Natural killer cell (primary cell): ENCODE results near the gene DTNBP1. TPM values are rescaled to one million over a fixed set of nuclear protein-coding genes. Genes with fewer than 3 reads are reported as not detected.

ENCODE experiments used
- ATAC-seq, 3 donors: fragments of 150-1000 bp in 2 of 3; fragments of 200-7000 bp in 1 of 3; cut with Tn5 transposase; 1 replicate in 1 of 3; 2 replicates in 2 of 3; pipeline ENCODE4 v1.10.0; 2021; ENCODE audit warnings: mild to moderate bottlenecking in 2 of 3, moderate library complexity in 2 of 3
- DNase-seq, 2 donors: peaks; one replicate each; pipeline versions ENCODE4 v3.0.0 to v3.0.0-alpha.2; 2013 to 2021; ENCODE audit warnings: mixed read lengths in 1 of 2
- H3K27ac ChIP-seq: one replicate; pipeline ENCODE4 v1.5.1; 2013; ENCODE audit warnings: mild to moderate bottlenecking, low read length
- H3K27me3 ChIP-seq: one replicate; pipeline ENCODE4 v1.6.1; 2013; ENCODE audit warnings: low read length; ENCODE audit not compliant: control insufficient read depth, insufficient read depth
- H3K36me3 ChIP-seq: one replicate; pipeline ENCODE4 v1.6.1; 2013; ENCODE audit warnings: low read length; ENCODE audit not compliant: control insufficient read depth, insufficient read depth
- H3K4me1 ChIP-seq: one replicate; pipeline ENCODE4 v1.6.1; 2013; ENCODE audit warnings: low read length; ENCODE audit not compliant: control insufficient read depth, insufficient read depth
- H3K4me3 ChIP-seq: one replicate; pipeline ENCODE4 v1.5.1; 2013; ENCODE audit warnings: low read length
- H3K9me3 ChIP-seq: one replicate; pipeline ENCODE4 v1.6.1; 2013; ENCODE audit warnings: low read length; ENCODE audit not compliant: control insufficient read depth, insufficient read depth
- H3K27ac Mint-ChIP-seq, 2 donors: one replicate each; pipeline ENCODE4 v1.8.0; 2022; ENCODE audit warnings: mild to moderate bottlenecking in 2 of 2, mixed read lengths in 2 of 2, moderate library complexity in 1 of 2
- H3K27me3 Mint-ChIP-seq, 2 donors: one replicate each; pipeline ENCODE4 v1.8.0; 2022; ENCODE audit warnings: low read depth in 2 of 2, mixed read lengths in 2 of 2
- H3K36me3 Mint-ChIP-seq: one replicate; pipeline ENCODE4 v1.8.0; 2022; ENCODE audit warnings: mixed read lengths
- H3K4me1 Mint-ChIP-seq, 2 donors: one replicate each; pipeline ENCODE4 v1.8.0; 2022; ENCODE audit warnings: mixed read lengths in 2 of 2
- H3K4me3 Mint-ChIP-seq: one replicate; pipeline ENCODE4 v1.8.0; 2022; ENCODE audit warnings: mild to moderate bottlenecking, moderate library complexity, mixed read lengths
- H3K9me3 Mint-ChIP-seq, 2 donors: one replicate each; pipeline ENCODE4 v1.8.0; 2022; ENCODE audit warnings: mixed read lengths in 2 of 2
- CTCF ChIP-seq: fragments of 200-600 bp; IDR thresholded peaks from one replicate; pipeline ENCODE4 v1.8.0; 2022; ENCODE audit warnings: antibody characterized with exemption
- WGBS: methylation state at CpG from one replicate; pipeline ENCODE4 v1.1.7; 2013; ENCODE audit warnings: missing lambda C conversion rate; ENCODE audit not compliant: insufficient coverage; 5-methylcytosine and 5-hydroxymethylcytosine counted together
- intact Hi-C: fragments of 100-400 bp; cut with micrococcal nuclease; formaldehyde crosslinking; loops from one replicate; pipeline ENCODE4 v1.14.2; 2022
- total RNA-seq, 4 donors: library from RNA; stranded (reverse); fragments of 120-200 nt in 1 of 4; gene quantifications; one replicate each; pipeline versions ENCODE4 v1.2.3 to v1.2.4, GENCODE V29; 2013 to 2022

Gene DTNBP1
- total RNA-seq, 3 donors from 2014 or later (not counting 1 experiment from before 2014, with no cell fraction given) = 31.6 to 42.2 (median 38.4) TPM

DNA sequence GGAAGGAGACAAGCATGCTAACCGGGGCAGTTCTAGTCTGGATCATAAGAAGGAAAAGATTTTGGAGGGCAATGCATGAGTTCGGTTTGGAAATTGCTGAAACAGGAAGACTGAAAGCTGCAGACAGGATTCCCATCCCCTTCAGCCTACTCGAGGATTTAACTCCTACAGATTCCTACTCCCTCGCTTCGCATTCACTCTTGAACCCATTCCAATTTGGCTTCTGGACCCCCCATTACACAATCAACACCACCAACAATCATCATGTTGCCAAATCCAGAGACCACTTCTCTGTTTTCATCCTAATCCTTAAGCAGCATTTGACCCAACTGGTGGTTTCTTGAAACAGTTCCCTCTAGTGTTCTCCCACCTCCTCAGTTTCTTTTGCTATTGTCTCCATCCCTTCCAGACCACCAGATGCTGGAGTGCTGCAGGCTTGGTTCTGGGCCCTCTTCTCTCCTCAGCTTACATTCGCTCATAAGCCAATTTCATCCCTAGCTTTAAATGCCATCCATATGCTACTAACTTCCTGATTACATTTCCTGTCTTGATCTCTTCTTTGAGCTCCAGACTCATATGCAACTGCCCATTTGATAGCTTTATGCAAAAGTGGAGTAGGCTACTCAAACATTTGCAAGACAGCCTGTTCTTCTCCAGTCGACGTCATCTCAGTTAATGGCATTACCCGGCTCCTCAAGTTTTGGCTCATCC, 66.5 kb downstream of the DTNBP1 start:
- Mint-ChIP-seq H3K4me1 (peaks cover 50 to 52% of the 10 kb centered on the region in 2 donors), H3K4me3 (no peak overlapping the region), H3K27ac (peak overlapping the region in 1 of 2 donors; percentile 27), H3K36me3 (no peaks in the 10 kb centered on the region), H3K27me3 (no peaks in the 10 kb centered on the region), H3K9me3 (no peaks in the 10 kb centered on the region)
- TF ChIP-seq CTCF = no peak
- ATAC-seq = no peak
- Histone ChIP-seq H3K9me3 (no peaks in the 10 kb centered on the region), H3K27ac (no peak overlapping the region), H3K4me1 (peaks cover 6% of the 10 kb centered on the region), H3K4me3 (no peak overlapping the region), H3K36me3 (peaks cover 1% of the 10 kb centered on the region), H3K27me3 (no peaks in the 10 kb centered on the region)
- DNase-seq = no peak
- 96% methylated on average over 9 of the region's 9 CpGs for WGBS
- intact Hi-C loops = no loop called here

- no peaks in the 10 kb centered on the region for H3K9me3 Mint-ChIP-seq
- H3K27ac Mint-ChIP-seq = peak overlapping the region in 1 of 2 donors; percentile 27
- DNase-seq = no peak
Measured at GRCh38 chr6:15595461-15596173, 67.2 kb downstream of the DTNBP1 start.

GRCh38 chr6:15594512-15595259, 68.1 kb downstream of the DTNBP1 start:
- no peaks in the 10 kb centered on the region for H3K27me3 Mint-ChIP-seq
- no peaks in the 10 kb centered on the region for H3K36me3 Mint-ChIP-seq
- H3K9me3 ChIP-seq = no peaks in the 10 kb centered on the region
- H3K4me1 Mint-ChIP-seq = peaks cover 47 to 57% of the 10 kb centered on the region in 2 donors
- DNase-seq (no peak), ATAC-seq (peak in 2 of 3 donors; percentile 42 to 44)
- H3K4me3 ChIP-seq = no peak overlapping the region
- intact Hi-C loops = loop anchor here (5.0 kb wide), 1 partner anchor 33 kb away; no protein-coding TSS in a partner anchor
- H3K27ac Mint-ChIP-seq = peak overlapping the region in 1 of 2 donors; percentile 8
- H3K4me3 Mint-ChIP-seq = no peak overlapping the region
- WGBS = 74% methylated on average over 4 of the region's 7 CpGs
- no peak overlapping the region for H3K27ac ChIP-seq
- no peak for TF ChIP-seq CTCF
- no peaks in the 10 kb centered on the region for H3K9me3 Mint-ChIP-seq
- no peaks in the 10 kb centered on the region for H3K27me3 ChIP-seq
- H3K4me1 ChIP-seq = peaks cover 6% of the 10 kb centered on the region
- no peaks in the 10 kb centered on the region for H3K36me3 ChIP-seq

More at GRCh38 chr6:15595461-15596173, 67.2 kb downstream of the DTNBP1 start:
- no peaks in the 10 kb centered on the region for H3K36me3 Mint-ChIP-seq
- ATAC-seq = no peak
- intact Hi-C loops = no loop called here
- no peak for TF ChIP-seq CTCF
- H3K36me3 ChIP-seq = peaks cover under 1% of the 10 kb centered on the region
- H3K4me3 Mint-ChIP-seq = no peak overlapping the region
- H3K4me3 ChIP-seq = no peak overlapping the region
- H3K4me1 ChIP-seq = peaks cover 6% of the 10 kb centered on the region
- peaks cover 47 to 56% of the 10 kb centered on the region in 2 donors for H3K4me1 Mint-ChIP-seq
- 87% methylated on average over 7 of the region's 7 CpGs for WGBS
- H3K27ac ChIP-seq = no peak overlapping the region
- H3K27me3 ChIP-seq = no peaks in the 10 kb centered on the region
- no peaks in the 10 kb centered on the region for H3K27me3 Mint-ChIP-seq
- H3K9me3 ChIP-seq = no peaks in the 10 kb centered on the region
